GM19023 (cell line): ENCODE results near the gene ARPIN.
"Not testable (repeated sequence)": the region's sequence is repeated elsewhere in the genome, so short reads cannot be mapped to it uniquely, and the experiment has no call there.

ENCODE experiments used
- ATAC-seq: cut with Tn5 transposase; IDR thresholded peaks from one replicate; pipeline ENCODE4 v1.9.1; 2021; ENCODE audit warnings: mild to moderate bottlenecking, moderate library complexity; ENCODE audit not compliant: unreplicated experiment

ARPIN gene

DNA sequence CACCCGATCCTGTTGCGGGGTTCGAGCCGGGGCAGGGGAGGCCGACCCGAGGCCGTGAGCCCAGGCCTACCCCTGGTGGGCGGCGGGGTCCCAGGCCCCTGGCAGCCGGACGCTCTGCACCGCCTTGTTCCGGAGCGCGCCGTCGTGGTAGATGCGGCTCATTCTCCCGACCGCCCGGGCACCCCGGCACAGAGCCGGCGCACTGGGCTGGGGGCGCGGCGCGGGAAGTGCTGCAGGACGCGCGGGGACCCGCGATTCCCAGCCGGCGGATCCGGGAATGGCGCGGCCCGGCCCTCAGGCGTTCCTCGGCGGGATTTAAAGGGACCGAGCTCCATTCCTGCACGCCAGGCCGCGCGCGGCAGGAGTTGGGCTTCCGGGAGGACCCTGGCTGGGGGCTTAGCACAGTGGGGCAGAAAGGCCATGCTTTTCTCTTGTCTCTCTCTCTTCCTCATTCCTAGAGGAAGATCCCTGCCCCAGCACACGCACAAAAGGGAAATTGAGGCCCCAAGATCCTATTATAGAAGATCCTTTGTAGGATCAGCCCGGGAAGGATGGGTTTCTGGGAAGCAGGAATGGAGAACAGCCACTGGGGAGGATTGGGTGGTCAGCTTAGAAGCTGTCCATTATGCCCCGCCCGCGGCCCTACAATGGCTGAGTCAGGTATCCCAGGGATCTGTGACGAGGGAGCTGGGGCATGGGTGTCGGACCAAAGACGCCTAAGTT, at the start of gene ARPIN:
TSS of gene ARPIN (minus strand) at position 279 of the 723 bp plus-strand sequence. CDS start at position 162, 117 bp downstream.
- no peak for ATAC-seq

DNA sequence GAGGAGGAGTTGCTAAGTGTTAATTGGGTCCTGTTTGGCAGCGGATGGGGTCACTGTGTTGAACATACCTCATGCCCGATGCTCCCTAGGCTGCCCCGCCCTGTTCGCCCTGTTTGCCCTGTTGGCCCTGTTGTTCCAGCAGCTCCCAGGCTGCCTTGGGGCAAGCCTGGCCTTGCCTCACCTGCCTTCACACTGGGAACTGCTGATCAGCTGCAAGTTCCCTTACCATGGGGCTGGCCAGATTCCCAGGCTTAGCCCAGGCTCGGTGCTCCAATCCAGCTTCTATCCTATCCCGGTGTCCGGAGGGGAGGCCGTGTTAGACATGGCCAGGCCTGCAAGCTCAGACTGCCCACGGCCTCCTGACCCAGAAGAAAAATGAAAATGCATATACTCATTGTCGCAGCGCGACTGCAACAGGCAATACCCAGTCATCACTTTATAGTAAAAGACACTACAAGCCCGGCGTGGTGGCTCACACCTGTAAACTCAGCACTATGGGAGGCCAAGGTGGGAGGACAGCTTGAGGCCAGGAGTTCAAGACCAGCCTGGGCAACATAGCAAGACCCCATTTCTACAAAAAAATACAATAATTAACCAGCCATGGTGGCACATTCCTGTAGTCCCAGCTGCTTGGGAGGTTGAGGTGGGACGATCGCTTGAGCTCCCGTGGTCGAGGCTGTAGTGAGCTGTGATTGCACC, 45.5 kb upstream of the ARPIN start:
- no peak for ATAC-seq

DNA sequence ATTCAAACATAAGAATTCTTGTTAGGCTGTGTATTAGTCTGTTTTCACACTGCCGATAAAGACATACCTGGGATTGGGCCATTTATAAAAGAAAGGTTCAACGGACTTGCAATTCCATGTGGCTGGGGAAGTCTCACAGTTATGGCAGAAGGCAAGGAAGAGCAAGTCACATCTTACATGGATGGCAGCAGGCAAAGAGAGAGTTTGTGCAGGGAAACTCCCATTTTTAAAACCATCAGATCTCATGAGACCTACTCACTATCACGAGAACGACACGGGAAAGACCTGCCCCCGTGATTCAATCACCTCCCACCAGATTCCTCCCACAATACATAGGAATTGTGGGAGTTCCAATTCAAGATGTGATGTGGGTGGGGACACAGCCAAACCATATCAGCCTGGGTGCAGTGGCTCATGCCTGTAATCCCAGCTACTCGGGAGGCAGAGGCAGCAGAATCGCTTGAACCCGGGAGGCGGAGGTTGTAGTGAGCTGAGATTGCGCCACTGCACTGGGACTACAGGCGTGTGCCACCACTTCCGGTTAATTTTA, 42.8 kb upstream of the ARPIN start:
- ATAC-seq, result not testable (repeated sequence)

DNA sequence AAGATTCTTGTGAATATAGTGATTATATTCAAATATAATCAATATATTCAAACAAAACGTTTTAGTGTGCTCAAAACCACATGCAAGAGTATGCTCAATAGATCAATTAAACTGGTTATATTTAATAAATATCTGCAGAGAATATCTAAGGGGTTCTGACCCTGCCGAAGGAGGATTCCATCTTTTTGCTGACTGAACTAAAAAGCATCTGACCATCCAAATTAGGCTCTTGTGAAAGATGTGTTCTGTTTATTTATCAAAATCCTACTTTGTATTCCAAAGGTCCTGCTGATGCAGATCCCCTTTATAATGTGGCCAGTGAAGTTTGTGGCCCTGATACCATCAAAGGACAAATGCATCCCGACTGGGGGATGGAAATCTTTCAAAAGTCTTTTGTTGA, 41.8 kb upstream of the ARPIN start:
- no peak for ATAC-seq

DNA sequence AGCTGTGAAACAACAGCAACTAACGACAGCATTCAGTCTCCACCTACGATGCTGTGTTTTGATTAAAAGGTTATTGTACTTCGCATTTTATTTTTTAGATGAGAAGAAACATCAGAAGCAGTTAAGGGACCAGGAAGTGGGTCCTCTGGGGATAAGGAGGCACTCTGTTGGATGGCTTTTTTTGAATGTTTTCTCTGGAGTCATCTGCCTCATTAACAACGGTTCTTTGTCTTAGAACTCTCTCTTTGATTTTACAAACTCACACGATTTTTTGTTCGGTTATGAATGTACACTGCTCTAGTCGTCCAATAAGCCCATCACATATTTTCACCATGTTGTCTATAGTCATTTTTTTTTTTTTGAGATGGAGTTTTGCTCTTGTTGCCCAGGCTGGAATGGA, 36.0 kb upstream of the ARPIN start:
- ATAC-seq, result no peak

DNA sequence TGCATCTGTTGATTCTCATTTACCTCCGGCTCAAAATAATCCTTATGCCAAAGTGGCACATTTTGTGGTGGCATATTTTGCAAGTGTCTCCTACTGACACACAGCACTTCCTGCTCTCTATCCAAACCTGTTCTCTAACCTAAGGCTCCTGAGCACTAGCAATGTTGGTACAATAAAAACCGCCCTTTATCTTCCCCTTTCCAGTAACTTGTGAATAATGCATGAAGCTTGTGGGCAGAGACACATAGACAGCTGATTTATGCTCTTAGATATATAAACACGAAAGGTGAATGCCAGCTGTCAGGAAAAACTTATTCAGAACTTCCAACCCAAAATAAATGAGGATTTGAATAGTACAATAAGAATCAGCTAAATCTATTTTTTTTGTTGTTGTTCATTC, 34.6 kb upstream of the ARPIN start:
- no peak for ATAC-seq

DNA sequence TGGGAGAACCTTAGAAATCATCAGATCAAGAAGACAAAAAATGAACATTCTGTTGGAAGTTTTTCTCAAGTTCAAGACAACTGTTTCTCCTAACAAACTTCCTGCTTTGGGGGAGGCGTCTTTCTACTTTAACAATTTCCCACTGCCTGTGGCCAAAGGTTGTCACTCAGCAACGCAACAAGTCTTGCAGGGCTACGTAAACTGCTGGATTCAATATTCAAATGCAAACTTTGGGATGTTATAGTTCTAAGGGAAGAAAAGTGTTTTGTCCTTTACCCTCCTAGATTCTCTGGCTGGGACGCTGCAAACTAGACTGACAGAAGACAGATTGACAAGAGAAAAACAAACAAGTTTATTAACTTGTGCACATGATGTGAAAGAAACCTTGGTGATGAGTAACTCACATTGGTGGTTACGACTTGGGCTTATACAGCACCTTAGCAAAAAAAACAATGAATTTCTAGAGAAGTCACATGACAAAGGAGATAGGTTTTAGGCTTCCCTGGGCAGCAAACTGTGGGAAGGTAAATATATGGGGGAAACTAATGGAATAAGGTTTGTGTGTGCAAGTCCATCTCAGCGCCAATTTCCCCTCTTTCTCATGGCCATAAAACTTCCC, 34.0 kb upstream of the ARPIN start:
- no peak for ATAC-seq

DNA sequence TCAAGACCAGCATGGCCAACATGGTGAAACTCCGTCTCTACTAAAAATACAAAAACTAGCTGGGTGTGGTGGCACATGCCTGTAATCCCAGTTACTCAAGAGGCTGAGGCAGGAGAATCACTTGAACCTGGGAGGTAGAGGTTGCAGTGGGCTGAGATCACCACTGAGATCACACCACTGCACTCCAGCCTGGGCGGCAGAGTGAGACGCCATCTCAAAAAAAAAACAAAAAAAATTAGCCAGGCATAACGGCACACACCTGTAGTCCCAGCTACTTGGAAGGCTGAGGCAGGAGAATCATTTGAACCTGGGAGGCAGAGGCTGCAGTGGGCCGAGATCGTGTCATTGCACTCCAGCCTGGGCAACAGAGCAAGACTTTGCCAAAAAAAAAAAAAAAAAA, 31.0 kb upstream of the ARPIN start:
- not testable (repeated sequence) for ATAC-seq

DNA sequence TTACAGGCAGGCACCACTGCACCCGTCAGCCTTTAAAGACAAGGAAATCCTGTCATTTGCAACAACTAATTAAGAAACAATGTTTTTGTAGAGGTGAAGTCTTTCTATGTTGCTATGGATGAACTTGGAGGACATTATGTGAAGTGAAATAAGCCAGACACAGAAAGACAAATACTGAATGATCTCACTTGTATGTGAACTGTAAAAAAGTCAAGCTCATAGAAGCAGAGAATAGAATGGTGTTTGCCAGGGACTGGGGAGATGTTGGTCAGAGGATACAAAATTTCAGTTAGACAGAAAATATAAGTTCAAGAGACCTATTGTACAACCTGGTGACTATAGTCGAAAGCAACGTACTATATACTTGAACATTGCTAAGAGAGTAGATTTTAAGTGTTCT, 27.2 kb upstream of the ARPIN start:
- ATAC-seq, result no peak

DNA sequence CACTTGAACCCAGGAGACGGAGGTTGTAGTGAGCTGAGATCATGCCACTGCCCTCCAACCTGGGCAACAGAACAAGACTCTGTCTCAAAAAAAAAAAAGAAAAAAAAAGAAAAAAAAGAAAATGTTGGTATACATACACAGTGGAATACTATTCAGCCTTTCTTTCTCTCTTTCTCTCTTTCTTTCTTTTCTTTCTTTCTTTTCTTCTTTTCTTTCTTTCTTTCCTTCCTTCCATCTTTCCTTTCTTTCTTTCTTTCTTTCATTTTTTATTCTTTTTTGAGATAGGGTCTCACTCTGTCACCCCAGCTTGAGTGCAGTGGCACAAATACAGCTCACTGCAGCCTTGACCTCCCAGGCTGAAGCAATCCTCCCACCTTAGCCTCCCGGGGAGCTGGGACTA, 26.6 kb upstream of the ARPIN start:
- not testable (repeated sequence) for ATAC-seq

DNA sequence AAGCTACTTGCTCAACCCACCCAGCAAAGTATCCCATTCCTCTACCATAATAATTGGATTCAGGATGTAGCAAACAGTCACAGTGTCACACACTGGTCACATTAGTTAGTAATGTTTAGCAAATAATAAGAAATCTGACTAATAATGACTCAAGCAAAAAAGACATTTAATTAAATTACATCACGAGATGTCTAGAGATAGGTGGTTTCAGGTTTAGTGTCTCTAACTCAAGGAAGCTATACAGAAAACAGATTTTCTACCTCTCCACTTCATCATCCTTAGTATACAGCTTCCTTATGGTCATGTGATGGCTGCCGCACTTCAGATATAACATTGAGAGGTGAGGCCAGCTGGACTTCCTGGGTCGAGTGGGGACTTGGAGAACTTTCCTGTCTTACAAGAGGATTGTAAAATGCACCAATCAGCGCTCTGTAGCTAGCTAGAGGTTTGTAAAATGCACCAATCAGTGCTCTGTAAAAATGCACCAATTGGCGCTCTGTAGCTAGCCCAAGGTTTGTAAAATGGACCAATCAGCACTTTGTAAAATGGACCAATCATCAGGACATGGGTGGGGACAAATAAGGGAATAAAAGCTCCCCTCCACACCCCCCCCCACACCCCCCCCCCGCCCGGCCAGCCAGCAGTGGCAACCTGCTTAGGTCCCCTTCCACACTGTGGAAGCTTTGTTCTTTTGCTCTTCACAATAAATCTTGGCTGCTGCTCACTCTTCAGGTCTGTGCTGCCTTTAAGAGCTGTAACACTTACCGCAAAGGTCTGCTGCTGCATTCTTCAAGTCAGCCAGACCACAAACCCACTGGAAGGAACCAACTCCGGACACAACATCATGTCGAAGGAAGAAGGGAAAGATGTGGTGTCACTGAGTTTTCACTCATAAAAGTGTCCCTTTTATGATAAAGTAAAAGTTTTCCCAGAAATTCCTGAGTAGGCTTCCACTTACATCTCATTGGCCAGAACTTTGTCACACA, 24.9 kb upstream of the ARPIN start:
- ATAC-seq, result no peak

DNA sequence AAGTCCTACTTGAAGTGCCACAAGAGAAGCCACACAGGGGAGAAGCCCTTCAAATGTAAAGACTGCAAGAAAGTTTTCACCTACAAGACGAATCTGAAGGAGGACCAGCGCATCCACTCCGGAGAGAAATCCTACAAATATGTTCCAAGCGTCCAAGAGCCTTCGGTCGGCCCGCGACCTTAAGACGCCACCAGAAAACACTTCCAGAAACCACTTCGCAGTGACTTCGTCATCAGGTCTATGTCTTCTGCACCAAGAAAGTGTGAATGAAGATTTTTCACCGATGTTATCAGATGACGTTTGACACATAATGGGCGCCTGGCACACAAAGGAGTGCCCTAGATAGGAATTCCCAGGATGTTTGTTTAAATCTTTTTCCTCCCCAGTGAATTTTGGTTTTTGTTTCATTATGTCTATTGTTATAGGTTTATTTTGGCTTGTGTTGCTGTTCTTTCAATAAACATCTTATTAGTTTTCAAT, 24.1 kb upstream of the ARPIN start:
- ATAC-seq, result no peak

DNA sequence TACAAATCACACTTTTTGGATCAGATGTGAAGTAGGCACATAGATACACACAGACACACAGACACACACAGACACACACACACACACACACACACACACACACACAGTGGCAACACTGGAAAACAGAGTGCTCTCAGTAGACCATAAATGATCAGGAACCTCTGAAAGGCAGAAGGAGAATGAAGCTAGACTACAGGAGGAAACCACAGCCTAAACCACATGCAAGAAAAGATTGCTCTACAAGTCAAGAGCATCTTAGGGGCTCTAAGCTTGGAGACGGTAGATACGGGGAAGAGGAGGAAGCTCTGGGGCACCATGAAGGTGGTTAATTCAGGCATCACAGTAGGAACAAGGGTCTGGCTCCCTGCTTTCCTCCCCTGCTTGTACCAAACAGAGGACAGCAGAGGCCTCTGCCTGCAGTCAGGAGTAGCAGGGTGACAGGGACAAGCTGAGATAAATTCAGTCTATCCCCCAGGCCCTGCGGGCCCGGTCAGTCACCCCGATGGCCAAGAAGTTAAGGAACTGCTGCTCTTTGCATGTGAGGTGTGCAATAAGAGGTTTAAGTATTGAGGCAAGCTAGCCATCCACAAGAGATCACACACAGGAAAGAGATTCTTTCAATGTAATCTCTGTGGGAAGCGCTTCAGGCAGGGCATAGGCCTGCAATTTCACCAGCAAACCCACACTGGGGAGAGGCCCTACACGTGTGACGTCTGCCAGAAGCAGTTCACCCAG, 23.5 kb upstream of the ARPIN start:
- ATAC-seq, result no peak

DNA sequence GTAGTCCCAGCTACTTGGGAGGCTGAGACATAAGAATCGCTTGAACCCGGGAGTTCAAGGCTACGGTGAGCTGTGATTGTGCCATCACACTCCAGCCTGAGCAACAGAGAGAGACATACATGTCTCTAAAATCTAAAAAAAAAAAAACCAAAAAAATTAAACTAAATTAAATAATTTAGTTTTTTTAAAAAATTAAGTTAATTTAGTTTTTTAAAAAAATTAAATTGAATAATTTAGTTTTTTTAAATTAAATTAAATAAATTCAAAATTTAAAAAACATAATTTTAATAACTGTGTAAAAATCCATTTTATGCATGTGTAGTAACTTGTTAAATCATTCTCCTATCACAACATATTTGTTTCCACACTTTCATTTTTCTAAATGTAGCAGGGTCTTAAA, 20.1 kb upstream of the ARPIN start:
- ATAC-seq, result no peak

DNA sequence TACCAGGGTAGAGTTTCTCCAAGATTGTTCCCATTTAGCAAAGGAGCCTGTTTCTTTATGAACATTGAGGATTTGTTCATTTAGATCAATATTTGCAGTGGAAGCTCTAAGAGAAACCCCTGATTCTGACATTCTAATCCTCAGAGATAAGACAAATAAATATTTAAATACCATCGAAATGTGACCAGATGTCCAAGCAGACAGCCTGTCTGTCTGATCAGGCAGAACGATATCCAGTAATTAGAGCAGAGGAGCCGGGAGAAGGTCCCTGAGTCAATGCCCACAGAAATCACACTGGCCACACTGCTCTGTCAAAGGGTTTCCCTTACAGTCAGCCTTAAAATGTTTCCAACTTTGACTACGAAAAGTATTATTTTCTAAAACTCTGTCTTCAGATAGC, 15.7 kb upstream of the ARPIN start:
- no peak for ATAC-seq

DNA sequence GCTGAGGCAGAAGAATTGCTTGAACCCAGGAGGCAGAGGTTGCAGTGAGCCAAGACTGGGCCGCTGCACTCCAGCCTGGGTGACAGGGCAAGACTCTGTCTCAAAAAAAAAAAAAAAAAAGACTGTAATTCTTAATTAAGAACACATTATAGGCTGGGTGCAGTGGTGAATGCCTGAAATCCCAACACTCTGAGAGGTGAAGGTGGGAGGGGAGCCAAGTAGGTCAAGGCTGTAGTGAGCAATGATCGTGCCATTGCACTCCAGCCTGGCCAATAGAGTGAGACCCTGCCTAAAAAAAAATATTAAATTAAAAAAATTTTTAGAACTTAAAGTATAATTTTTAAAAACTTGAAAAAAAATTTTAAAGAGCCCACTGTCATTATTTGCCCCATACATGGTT, 13.4 kb upstream of the ARPIN start:
- no peak for ATAC-seq

DNA sequence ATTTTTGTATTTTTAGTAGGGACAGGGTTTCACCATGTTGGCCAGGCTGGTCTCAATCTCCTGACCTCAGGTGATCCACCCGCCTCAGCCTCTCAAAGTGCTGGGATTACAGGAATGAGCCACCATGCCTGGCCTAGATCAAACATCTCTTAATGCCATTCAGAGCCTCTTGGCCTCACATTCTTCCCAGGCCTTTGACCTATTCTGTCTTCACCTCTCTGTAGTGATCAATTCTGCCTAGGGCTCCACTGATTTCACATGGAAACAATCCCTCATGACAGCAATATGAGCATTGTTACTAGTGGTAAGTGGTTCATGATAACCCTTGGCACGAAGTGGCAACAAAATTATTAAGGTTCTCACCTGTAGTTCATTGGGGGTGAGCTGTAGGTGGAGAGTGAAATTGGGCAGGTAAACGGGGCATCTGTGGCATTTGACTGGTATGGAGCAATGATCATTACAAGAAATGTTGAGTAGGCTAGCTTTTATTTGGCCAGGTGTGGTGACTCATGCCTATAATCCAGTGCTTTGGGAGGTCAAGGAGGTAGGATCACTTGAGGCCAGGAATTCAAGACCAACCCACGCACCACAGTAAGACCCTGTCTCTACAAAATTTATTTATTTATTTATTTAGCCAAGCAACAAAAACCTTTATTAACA, 4.8 kb upstream of the ARPIN start:
- ATAC-seq, result no peak

DNA sequence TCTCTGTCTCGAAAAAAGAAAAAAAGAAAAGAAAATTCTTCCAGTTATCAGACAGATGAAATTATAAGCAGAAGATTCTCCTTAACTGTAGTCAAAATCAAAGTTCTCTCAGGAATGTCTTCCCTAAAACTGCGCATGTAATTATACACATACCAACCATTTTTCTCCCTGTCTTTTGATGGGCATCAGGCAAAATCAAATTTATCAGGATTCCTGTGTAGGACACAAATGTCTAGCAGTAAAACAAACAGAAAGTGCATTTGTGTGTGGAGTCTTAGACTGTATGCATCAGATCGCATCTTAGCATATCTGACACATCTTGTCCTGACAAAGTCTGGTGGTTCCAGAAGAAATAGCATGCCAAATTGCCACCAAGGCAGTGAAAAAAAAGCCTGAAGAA, 3.9 kb upstream of the ARPIN start:
- ATAC-seq, result no peak

DNA sequence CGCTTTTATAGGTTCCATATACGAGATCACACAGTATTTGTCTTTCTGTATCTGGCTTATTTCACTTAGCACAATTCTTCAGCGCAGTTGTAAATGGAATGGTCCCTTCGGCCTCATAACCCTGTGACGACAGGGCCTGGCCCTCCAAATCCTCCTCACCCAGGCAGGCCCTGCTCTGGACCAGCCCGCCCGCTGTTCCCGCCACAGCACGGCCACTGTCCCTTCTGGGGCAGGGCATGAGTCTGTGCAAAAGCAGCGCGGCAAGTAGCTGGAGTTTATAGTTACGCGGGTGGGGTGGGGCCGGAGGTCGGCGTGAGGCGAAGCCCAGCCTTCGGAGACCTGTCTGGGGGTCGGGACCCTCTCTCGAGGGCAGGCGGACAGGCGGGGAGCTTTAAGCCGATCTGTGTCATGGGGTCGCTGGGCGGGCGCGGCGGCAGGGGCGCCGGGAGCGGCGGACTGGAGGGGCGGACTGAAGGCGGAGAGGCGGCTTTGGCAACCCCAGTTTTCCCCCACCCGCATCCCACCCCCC, 543 bp downstream of the ARPIN start:
- no peak for ATAC-seq
